HepG2 (cell line): Measurements from ENCODE around the gene F2RL3. TPM values are rescaled to one million over a fixed set of nuclear protein-coding genes. Genes with fewer than 3 reads are reported as not detected.

Experiments
- ATAC-seq: fragments of 200-7000 bp; cut with Tn5 transposase; 3 replicates; pipeline ENCODE4 v1.9.1; 2020; ENCODE audit warnings: mild to moderate bottlenecking, moderate library complexity
- BruUV-seq: library from RNA; stranded (reverse); fragments of 400-500 nt; replicated peaks from 2 replicates; lab custom pipeline; 2021; lab: Mats Ljungman, UMichigan
- CTCF ChIA-PET: fragments of 300-600 bp; formaldehyde crosslinking; extraction: SDS; loops from one replicate; lab custom pipeline; 2021; ENCODE audit warnings: low total read pairs, inconsistent platforms, low intra/inter-chr PET ratio; lab: Yijun Ruan, JAX
- POLR2A ChIA-PET: fragments of 350-600 bp; sonication (Branson Sonifier 250); formaldehyde crosslinking; loops from one replicate; lab custom pipeline; 2020; ENCODE audit warnings: antibody characterized with exemption, inconsistent platforms; lab: Yijun Ruan, JAX
- DNase-seq: peaks from one replicate; pipeline ENCODE4 v3.0.0-alpha.2; 2015; ENCODE audit warnings: low spot score
- FAIRE-seq: peaks from 3 replicates; lab custom pipeline; 2011; peaks lifted over from hg19 to GRCh38; lab: Jason Lieb, UNC
- H2AFZ ChIP-seq: one replicate; pipeline ENCODE4 v1.6.1; 2011; ENCODE audit warnings: low read length, inconsistent platforms
- H3K27ac ChIP-seq: fragments of 300-600 bp; 3 replicates; pipeline ENCODE4 v1.8.0; 2011; ENCODE audit warnings: mixed run types, mild to moderate bottlenecking, mixed read lengths, low read length, inconsistent platforms; ENCODE audit not compliant: insufficient read depth; ENCODE audit errors: extremely low read length
- H3K27me3 ChIP-seq, 2 experiments: fragments of 200-600 bp in 1 of 2; 2 replicates in 1 of 2; 3 replicates in 1 of 2; pipeline versions ENCODE4 v1.6.0 to v1.8.0; 2011; ENCODE audit warnings: low read length in 2 of 2, mild to moderate bottlenecking in 2 of 2, moderate library complexity in 2 of 2, inconsistent platforms in 1 of 2; ENCODE audit not compliant: insufficient read depth in 2 of 2, control insufficient read depth in 1 of 2
- H3K36me3 ChIP-seq, 2 experiments: fragments of 200-600 bp in 1 of 2; replicated peaks in 1 of 2; 2 replicates in 1 of 2; 3 replicates in 1 of 2; pipeline versions ENCODE4 v1.5.1 to v1.8.0; 2011; ENCODE audit warnings: low read length in 2 of 2, inconsistent platforms in 1 of 2; ENCODE audit not compliant: insufficient read depth in 2 of 2, control insufficient read depth in 1 of 2
- H3K4me1 ChIP-seq: 2 replicates; pipeline ENCODE4 v1.5.1; 2012; ENCODE audit warnings: low read length, inconsistent platforms; ENCODE audit not compliant: insufficient read depth
- H3K4me2 ChIP-seq: 2 replicates; pipeline ENCODE4 v1.6.0; 2011; ENCODE audit warnings: low read depth, low read length, inconsistent platforms
- H3K4me3 ChIP-seq, 3 experiments: fragments of 200-600 bp in 1 of 3; sonication (generic), shearing (Covaris generic) in 1 of 3; replicated peaks in 1 of 3; 2 replicates each; pipeline ENCODE4 v1.5.1; 2011 to 2016; ENCODE audit warnings: low read length in 3 of 3, inconsistent platforms in 2 of 3, low read depth in 2 of 3, mild to moderate bottlenecking in 2 of 3, control low read depth in 1 of 3, mixed read lengths in 1 of 3; ENCODE audit not compliant: insufficient read depth in 1 of 3
- H3K79me2 ChIP-seq: one replicate; pipeline ENCODE4 v1.6.1; 2011; ENCODE audit warnings: low read length, inconsistent platforms; ENCODE audit not compliant: insufficient read depth
- H3K9ac ChIP-seq: 2 replicates; pipeline ENCODE4 v1.6.0; 2011; ENCODE audit warnings: mild to moderate bottlenecking, low read depth, low read length, inconsistent platforms; ENCODE audit not compliant: insufficient read depth
- H3K9me3 ChIP-seq: 2 replicates; pipeline ENCODE4 v1.5.1; 2012; ENCODE audit warnings: mild to moderate bottlenecking, low read length
- H4K20me1 ChIP-seq: 2 replicates; pipeline ENCODE4 v1.6.0; 2011; ENCODE audit warnings: inconsistent platforms, mild to moderate bottlenecking, low read length, moderate library complexity; ENCODE audit not compliant: insufficient read depth
- CBX5 ChIP-seq: sonication (generic); formaldehyde crosslinking; IDR thresholded peaks from 2 replicates; pipeline ENCODE4 v1.4.0; 2020; ENCODE audit warnings: missing genetic modification reagents, borderline replicate concordance
- MED13 ChIP-seq: sonication (generic); formaldehyde crosslinking; IDR thresholded peaks from 2 replicates; pipeline ENCODE4 v1.5.0; 2020; ENCODE audit warnings: missing genetic modification reagents
- NCOR1 ChIP-seq: fragments of 200-600 bp; sonication (generic); IDR thresholded peaks from 2 replicates; pipeline ENCODE4 v1.7.0; 2017; ENCODE audit warnings: antibody characterized with exemption, low read length, borderline replicate concordance
- PTBP1 ChIP-seq: fragments of 200-400 bp; formaldehyde crosslinking; IDR thresholded peaks from 2 replicates; pipeline ENCODE4 v1.6.1; 2018; ENCODE audit warnings: low read length, low read depth; ENCODE audit not compliant: poor library complexity, severe bottlenecking
- SYNCRIP ChIP-seq: fragments of 200-400 bp; formaldehyde crosslinking; IDR thresholded peaks from 2 replicates; pipeline ENCODE4 v1.6.1; 2018; ENCODE audit warnings: mild to moderate bottlenecking, low read depth, low read length; ENCODE audit not compliant: insufficient read depth
- TSC22D2 ChIP-seq: sonication (generic); formaldehyde crosslinking; IDR thresholded peaks from 2 replicates; pipeline ENCODE4 v1.5.1; 2020; ENCODE audit warnings: missing genetic modification reagents, mild to moderate bottlenecking, borderline replicate concordance
- WIZ ChIP-seq: sonication (generic); formaldehyde crosslinking; IDR thresholded peaks from 2 replicates; pipeline ENCODE4 v1.5.1; 2020; ENCODE audit warnings: mild to moderate bottlenecking, missing genetic modification reagents
- ZNF383 ChIP-seq: sonication (generic); formaldehyde crosslinking; IDR thresholded peaks from 2 replicates; pipeline ENCODE4 v1.4.0; 2020; ENCODE audit warnings: missing genetic modification reagents, mild to moderate bottlenecking, borderline replicate concordance
- ZNF567 ChIP-seq: sonication (generic); formaldehyde crosslinking; IDR thresholded peaks from 2 replicates; pipeline ENCODE4 v1.8.1; 2023; ENCODE audit warnings: mild to moderate bottlenecking, missing genetic modification reagents, borderline replicate concordance
- WGBS: methylation state at CpG from one replicate; pipeline ENCODE4 v1.1.6; 2017; ENCODE audit warnings: low lambda C conversion rate; 5-methylcytosine and 5-hydroxymethylcytosine counted together
- in situ Hi-C: cut with HindIII; loops from 2 replicates; pipeline ENCODE4 v1.10.0; 2017; ENCODE audit warnings: low pct_unique_long_range_greater_than_20kb; ENCODE audit not compliant: extremely low pct_ligation_motif_present
- intact Hi-C: fragments of 100-400 bp; cut with micrococcal nuclease; formaldehyde crosslinking; loops from one replicate; pipeline ENCODE4 v1.10.0; 2022; ENCODE audit not compliant: unreplicated experiment
- polyA plus RNA-seq, 8 experiments: library from polyadenylated mRNA; depleted of rRNA in 3 of 8; stranded (reverse) in 7 of 8; unstranded in 1 of 8; fragments of >200 nt; fragmentation: Illumina TruSeq in 4 of 8; extraction: Trizol in 4 of 8; gene quantifications; 2 replicates each; pipeline versions ENCODE4 v1.2.1 to v1.2.3, GENCODE V29; 2011 to 2016; ENCODE audit warnings: low read depth in 4 of 8, missing spikeins in 1 of 8, mixed read lengths in 1 of 8; ENCODE audit not compliant: insufficient read depth in 1 of 8
- total RNA-seq, 5 experiments: library from RNA; depleted of rRNA; stranded (reverse); fragments of >200 nt; fragmentation: Illumina TruSeq; extraction: Trizol; gene quantifications; 2 replicates each; pipeline ENCODE4 v1.2.3, GENCODE V29; 2016; ENCODE audit warnings: low read depth in 1 of 5
- TF ChIP-seq, protein P1 (sequence below): sonication (generic); formaldehyde crosslinking; IDR thresholded peaks from 2 replicates; pipeline ENCODE4 v1.8.0; 2022; ENCODE audit warnings: low read depth, missing genetic modification reagents
- TF ChIP-seq, protein P2 (sequence below): sonication (generic); formaldehyde crosslinking; IDR thresholded peaks from 2 replicates; pipeline ENCODE4 v1.4.0; 2020; ENCODE audit warnings: missing genetic modification reagents, borderline replicate concordance
- TF ChIP-seq, protein P3 (sequence below): IDR thresholded peaks from 2 replicates; pipeline ENCODE4 v1.6.1; 2016
- TF ChIP-seq, protein P4 (sequence below): sonication (generic); formaldehyde crosslinking; IDR thresholded peaks from 2 replicates; pipeline ENCODE4 v1.9.0; 2021; ENCODE audit warnings: missing genetic modification reagents, borderline replicate concordance
- TF ChIP-seq, protein P5 (sequence below): sonication (generic); formaldehyde crosslinking; IDR thresholded peaks from 2 replicates; pipeline ENCODE4 v1.9.0; 2022; ENCODE audit warnings: low read depth, missing genetic modification reagents

Gene F2RL3
- total and polyA plus RNA-seq, 2 of the 13 experiments (the other 11 are each of a cell fraction or from before 2014, with no cell fraction given), result not detected

DNA sequence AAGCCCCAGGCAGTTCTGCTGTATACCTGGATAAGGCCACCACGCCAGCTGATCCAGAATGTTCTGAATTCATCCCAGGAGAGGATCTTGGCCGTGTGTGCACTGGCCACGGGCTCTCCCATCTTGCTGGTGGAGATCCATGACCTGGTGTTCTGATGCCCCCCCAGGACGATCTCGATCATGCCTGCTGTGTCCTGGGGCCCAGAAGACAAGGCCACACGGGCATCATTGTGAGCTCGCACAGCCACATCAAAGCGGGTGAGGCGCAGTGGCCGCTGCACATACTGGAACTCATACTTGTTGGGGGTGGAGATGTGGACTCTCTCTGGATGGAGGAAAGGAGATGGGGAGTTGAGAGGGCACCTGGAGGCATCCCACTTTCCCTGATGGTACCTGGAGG lies 40.1 kb downstream of the F2RL3 start:
- Histone ChIP-seq H3K4me3 (no peak overlapping the region), H3K36me3 (no peaks in the 10 kb centered on the region), H2AFZ (no peak overlapping the region), H3K79me2 (no peaks in the 10 kb centered on the region), H4K20me1 (no peaks in the 10 kb centered on the region), H3K27me3 (peaks cover 3 to 4% of the 10 kb centered on the region in 2 experiments; a peak in 2 of 5 replicates), H3K4me1 (no peaks in the 10 kb centered on the region), H3K4me2 (no peak overlapping the region), H3K27ac (no peak overlapping the region), H3K9ac (no peak overlapping the region), H3K9me3 (no peaks in the 10 kb centered on the region)
- intact Hi-C loops, result no loop called here
- ChIA-PET CTCF (no interaction called here), POLR2A (no interaction called here)
- no peak for FAIRE-seq
- BruUV-seq, result no TSS peak
- ATAC-seq, result no peak
- no peak for DNase-seq
- 0% methylated on average over 1 of the region's 10 CpGs for WGBS
- in situ Hi-C loops, result no loop called here
- TF ChIP-seq PTBP1 (no peak), NCOR1 (no peak), ZNF383 (CRISPR knock-in tag) (no peak), WIZ (no peak), MED13 (no peak), CBX5 (no peak), SYNCRIP (no peak), ZNF567 (CRISPR knock-in tag) (no peak), TSC22D2 (no peak)
- TF ChIP-seq, protein P1, sequence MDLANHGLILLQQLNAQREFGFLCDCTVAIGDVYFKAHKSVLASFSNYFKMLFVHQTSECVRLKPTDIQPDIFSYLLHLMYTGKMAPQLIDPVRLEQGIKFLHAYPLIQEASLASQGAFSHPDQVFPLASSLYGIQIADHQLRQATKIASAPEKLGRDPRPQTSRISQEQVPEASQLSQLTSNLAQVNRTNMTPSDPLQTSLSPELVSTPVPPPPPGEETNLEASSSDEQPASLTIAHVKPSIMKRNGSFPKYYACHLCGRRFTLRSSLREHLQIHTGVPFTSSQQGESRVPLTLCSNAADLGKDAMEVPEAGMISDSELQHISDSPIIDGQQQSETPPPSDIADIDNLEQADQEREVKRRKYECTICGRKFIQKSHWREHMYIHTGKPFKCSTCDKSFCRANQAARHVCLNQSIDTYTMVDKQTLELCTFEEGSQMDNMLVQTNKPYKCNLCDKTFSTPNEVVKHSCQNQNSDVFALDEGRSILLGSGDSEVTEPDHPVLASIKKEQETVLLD (CRISPR knock-in tag), result no peak
- TF ChIP-seq, protein P2, sequence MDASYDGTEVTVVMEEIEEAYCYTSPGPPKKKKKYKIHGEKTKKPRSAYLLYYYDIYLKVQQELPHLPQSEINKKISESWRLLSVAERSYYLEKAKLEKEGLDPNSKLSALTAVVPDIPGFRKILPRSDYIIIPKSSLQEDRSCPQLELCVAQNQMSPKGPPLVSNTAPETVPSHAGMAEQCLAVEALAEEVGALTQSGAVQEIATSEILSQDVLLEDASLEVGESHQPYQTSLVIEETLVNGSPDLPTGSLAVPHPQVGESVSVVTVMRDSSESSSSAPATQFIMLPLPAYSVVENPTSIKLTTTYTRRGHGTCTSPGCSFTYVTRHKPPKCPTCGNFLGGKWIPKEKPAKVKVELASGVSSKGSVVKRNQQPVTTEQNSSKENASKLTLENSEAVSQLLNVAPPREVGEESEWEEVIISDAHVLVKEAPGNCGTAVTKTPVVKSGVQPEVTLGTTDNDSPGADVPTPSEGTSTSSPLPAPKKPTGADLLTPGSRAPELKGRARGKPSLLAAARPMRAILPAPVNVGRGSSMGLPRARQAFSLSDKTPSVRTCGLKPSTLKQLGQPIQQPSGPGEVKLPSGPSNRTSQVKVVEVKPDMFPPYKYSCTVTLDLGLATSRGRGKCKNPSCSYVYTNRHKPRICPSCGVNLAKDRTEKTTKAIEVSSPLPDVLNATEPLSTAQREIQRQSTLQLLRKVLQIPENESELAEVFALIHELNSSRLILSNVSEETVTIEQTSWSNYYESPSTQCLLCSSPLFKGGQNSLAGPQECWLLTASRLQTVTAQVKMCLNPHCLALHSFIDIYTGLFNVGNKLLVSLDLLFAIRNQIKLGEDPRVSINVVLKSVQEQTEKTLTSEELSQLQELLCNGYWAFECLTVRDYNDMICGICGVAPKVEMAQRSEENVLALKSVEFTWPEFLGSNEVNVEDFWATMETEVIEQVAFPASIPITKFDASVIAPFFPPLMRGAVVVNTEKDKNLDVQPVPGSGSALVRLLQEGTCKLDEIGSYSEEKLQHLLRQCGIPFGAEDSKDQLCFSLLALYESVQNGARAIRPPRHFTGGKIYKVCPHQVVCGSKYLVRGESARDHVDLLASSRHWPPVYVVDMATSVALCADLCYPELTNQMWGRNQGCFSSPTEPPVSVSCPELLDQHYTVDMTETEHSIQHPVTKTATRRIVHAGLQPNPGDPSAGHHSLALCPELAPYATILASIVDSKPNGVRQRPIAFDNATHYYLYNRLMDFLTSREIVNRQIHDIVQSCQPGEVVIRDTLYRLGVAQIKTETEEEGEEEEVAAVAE (CRISPR knock-in tag), result no peak
- TF ChIP-seq, protein P3, sequence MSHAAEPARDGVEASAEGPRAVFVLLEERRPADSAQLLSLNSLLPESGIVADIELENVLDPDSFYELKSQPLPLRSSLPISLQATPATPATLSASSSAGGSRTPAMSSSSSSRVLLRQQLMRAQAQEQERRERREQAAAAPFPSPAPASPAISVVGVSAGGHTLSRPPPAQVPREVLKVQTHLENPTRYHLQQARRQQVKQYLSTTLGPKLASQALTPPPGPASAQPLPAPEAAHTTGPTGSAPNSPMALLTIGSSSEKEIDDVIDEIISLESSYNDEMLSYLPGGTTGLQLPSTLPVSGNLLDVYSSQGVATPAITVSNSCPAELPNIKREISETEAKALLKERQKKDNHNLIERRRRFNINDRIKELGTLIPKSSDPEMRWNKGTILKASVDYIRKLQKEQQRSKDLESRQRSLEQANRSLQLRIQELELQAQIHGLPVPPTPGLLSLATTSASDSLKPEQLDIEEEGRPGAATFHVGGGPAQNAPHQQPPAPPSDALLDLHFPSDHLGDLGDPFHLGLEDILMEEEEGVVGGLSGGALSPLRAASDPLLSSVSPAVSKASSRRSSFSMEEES (CRISPR knock-in tag), result no peak
- TF ChIP-seq, protein P4, sequence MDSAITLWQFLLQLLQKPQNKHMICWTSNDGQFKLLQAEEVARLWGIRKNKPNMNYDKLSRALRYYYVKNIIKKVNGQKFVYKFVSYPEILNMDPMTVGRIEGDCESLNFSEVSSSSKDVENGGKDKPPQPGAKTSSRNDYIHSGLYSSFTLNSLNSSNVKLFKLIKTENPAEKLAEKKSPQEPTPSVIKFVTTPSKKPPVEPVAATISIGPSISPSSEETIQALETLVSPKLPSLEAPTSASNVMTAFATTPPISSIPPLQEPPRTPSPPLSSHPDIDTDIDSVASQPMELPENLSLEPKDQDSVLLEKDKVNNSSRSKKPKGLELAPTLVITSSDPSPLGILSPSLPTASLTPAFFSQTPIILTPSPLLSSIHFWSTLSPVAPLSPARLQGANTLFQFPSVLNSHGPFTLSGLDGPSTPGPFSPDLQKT, result no peak
- TF ChIP-seq, protein P5, sequence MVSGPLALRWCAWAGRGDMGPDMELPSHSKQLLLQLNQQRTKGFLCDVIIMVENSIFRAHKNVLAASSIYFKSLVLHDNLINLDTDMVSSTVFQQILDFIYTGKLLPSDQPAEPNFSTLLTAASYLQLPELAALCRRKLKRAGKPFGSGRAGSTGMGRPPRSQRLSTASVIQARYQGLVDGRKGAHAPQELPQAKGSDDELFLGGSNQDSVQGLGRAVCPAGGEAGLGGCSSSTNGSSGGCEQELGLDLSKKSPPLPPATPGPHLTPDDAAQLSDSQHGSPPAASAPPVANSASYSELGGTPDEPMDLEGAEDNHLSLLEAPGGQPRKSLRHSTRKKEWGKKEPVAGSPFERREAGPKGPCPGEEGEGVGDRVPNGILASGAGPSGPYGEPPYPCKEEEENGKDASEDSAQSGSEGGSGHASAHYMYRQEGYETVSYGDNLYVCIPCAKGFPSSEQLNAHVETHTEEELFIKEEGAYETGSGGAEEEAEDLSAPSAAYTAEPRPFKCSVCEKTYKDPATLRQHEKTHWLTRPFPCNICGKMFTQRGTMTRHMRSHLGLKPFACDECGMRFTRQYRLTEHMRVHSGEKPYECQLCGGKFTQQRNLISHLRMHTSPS (CRISPR knock-in tag), result no peak
